ENCODE data around the gene CHDH.

The CHDH gene

DNA sequence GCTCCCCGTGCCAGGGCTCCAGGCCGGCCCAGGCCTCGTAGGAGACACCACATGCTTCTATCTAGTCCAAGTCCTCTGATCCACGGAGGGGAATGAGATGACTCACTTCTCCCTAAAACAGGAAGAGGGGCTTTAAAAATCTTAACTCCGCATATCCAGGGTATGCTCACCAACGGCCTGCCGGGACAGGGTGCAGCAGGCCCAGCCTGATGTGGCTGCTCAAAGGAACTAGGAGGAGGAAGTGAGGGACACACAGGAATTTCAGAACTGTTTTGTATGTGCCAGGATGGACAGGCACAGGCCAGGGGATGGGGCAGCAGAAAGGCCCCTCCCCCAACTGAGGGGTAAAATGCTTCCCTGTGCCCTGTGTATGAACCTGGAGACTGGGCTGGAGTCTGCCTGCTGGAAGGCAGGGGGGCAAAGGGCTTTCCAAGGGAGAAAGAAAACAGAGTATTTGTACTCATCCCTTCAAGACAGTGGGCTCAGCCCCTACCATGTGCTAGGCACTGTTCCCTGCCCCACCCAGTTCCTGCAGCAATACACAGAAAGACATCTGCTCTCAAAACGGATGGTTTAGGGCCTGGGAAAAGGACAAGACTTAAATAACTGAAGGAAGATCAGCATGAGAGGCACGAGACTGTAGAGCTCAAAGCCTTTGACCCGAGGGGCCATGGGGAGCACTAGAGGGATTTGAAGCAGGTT, 22.1 kb downstream of the CHDH start:
- no peak for DNase-seq (ENCODE audit: low spot score)

GRCh38 chr3:53823026-53823955, 22.9 kb downstream of the CHDH start:
- no peak for DNase-seq (ENCODE audit: low spot score)

- no peak for DNase-seq (ENCODE audit: low spot score)
These were observed 23.9 kb downstream of the CHDH start for GRCh38 chr3:53822331-53822741.

- DNase-seq (ENCODE audit: low spot score) = no peak
These were observed 24.5 kb downstream of the CHDH start for GRCh38 chr3:53821631-53822121.

DNA sequence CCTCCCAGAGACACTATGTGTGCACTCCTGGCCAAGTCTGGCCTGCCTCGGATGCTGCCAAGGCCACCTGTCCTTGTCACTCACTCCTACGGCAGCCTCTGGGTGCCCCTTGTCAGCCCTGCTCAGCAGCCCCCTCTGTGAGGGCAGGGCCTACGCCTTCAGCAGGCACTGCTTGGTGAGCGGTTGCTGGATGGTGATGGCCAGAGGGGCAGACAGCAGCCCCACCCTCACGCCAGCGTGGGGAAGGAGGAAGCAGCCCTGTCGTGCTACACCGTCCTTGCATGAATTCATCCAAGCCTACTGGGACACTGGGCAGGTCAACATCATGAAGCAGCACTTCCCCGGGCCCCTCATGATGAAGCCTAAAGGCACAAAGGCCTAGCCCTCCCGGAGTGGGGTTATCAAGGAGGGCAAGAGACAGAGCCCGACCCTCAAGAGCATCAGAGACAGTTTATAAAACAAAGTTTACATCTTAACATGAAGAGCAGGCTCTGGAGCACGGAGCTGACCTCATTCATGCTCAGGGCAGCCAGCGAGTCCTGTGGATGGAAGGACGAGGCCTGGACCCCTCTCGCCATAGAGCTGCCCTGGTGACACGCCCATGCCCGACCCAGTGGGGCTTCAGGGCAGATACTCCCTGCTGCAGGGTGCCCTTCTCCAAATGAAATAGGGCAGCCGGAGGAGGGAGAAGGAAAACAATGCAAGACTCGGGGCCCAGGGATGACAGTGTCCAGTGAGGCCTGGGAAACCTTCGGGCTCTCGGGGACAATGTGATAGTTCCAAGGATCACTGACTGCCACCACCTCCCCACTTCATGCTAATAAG, 25.3 kb downstream of the CHDH start:
- DNase-seq (ENCODE audit: low spot score) = no peak

GRCh38 chr3:53820084-53820483, 26.1 kb downstream of the CHDH start:
- no peak for DNase-seq (ENCODE audit: low spot score)

DNA sequence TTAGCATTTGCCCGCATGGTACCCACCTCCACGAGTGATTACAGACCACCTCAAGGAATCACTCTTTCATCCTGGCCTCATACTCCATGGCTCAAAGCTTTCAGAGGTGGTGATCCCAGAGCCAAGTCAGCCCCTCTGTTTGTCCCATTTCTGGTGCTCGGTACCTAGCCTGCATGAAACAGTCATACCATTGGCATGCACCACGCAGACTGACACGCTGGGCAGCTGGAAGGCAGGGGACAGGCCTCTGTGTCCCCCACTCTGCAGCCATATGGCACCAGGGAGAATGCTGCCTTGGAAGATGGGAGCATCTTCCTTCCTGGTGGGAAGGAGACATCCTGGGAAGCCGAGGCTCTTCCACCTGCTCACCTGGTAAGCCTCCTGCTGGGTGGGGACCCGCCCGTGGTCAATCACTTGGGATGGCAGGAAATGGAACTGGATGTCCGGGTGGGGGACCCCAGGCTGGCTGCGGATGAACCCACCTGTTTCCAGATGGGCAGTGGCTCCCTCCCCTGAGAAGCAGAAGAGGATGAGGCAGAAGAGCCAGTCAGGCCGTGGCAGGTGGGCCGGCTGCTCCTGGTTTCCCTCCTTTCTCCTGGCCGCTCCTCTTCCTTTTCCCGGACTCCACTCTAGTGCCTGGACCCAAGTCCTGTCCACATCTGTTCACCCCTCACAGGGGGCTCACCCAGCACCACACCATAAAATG, 26.9 kb downstream of the CHDH start:
- no peak for DNase-seq (ENCODE audit: low spot score)

- no peak for DNase-seq (ENCODE audit: low spot score)
These were observed 27.7 kb downstream of the CHDH start for GRCh38 chr3:53818221-53819162.

DNA sequence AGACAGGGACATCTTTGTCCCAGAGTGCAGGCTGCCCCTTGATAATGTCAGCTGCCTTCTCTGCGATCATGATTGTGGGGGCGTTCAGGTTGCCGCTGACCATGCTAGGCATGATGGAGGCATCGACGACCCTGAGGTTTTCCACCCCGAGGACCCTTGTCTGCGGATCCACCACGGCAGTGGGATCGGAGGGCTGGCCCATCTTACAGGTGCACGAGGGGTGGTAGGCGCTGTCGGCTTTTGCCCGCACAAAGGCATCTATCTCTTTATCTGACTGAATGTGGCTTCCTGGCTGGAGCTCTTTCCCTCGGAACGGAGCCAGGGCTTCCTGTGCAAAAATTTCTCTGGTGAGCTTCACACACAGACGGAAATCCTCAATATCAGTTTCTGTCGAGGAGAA, 28.4 kb downstream of the CHDH start:
- no peak for DNase-seq (ENCODE audit: low spot score)

- DNase-seq (ENCODE audit: low spot score) = no peak
These were observed 29.0 kb downstream of the CHDH start for GRCh38 chr3:53817211-53817610.

GRCh38 chr3:53816425-53816824, 29.8 kb downstream of the CHDH start:
- DNase-seq (ENCODE audit: low spot score) = no peak

- no peak for DNase-seq (ENCODE audit: low spot score)
These were observed 30.6 kb downstream of the CHDH start for GRCh38 chr3:53815651-53816050.

- no peak for DNase-seq (ENCODE audit: low spot score)
These were observed 31.2 kb downstream of the CHDH start for GRCh38 chr3:53815067-53815466.

DNA sequence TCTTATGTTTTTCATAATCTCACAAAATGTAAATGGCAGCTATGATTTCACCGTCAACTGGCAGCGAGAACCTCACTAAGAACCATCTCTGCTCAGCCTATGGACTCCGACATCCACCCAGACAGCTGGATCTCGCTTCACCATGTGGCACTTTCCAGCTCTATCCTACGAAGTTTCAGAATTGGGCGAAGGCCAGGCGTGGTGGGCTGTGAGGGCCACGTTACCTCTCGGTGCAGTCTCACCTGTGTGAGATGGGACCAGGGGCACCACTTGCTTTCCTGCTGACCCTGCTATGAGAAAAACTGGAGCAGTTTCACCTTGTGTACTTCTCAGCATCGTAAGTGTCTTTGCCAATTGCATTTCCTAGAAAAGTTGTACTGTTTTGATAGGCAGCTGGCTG, 32.3 kb downstream of the CHDH start:
- DNase-seq (ENCODE audit: low spot score) = no peak

GRCh38 chr3:53813229-53813628, 33.0 kb downstream of the CHDH start:
- no peak for DNase-seq (ENCODE audit: low spot score)

DNA sequence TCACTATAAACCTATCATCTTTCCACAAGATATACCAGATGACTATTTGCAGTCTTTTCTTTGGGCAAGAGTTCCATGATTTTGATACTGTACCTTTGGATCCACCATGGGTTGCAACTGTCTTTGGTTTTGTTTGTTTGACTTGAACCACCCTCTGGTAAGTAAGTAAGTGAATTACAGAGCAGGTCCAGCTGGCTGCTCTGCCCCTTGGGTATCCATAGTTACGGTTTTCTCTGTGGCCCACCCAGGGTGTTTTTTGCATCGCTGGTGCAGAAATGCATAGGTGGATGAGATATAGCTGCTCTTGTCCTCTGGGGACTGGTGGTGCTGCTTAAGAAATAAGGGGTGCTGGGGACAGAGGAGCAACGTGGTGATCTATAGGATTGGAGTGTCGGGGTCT, 33.8 kb downstream of the CHDH start:
- DNase-seq (ENCODE audit: low spot score) = no peak

DNA sequence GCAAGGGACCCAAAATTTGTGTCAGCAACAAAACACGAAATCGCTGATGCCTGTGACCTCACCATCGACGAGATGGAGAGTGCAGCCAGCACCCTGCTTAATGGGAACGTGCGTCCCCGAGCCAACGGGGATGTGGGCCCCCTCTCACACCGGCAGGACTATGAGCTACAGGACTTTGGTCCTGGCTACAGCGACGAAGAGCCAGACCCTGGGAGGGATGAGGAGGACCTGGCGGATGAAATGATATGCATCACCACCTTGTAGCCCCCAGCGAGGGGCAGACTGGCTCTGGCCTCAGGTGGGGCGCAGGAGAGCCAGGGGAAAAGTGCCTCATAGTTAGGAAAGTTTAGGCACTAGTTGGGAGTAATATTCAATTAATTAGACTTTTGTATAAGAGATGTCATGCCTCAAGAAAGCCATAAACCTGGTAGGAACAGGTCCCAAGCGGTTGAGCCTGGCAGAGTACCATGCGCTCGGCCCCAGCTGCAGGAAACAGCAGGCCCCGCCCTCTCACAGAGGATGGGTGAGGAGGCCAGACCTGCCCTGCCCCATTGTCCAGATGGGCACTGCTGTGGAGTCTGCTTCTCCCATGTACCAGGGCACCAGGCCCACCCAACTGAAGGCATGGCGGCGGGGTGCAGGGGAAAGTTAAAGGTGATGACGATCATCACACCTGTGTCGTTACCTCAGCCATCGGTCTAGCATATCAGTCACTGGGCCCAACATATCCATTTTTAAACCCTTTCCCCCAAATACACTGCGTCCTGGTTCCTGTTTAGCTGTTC, 34.9 kb downstream of the CHDH start:
- no peak for DNase-seq (ENCODE audit: low spot score)

DNA sequence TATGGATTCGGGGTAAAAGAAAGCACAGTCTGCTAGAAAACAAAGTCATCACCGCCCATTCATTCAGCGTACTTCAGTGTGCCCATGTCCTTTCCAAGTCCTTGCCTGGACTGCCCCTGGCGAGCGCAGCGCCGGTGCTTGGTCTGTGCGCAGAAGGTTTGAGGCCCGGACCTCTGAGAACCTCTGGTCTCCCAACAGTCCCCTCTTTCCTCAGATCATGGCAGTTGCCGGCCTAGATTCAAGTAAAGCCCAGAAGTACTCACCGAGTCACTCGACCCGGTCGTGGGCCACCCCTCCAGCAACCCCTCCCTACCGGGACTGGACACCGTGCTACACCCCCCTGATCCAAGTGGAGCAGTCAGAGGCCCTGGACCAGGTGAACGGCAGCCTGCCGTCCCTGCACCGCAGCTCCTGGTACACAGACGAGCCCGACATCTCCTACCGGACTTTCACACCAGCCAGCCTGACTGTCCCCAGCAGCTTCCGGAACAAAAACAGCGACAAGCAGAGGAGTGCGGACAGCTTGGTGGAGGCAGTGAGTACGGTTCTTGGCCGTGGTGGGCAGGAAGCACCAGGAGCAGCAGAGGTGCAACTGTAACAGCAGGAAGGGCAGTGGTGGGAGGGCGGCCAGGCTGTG, 36.3 kb downstream of the CHDH start:
- no peak for DNase-seq (ENCODE audit: low spot score)

DNA sequence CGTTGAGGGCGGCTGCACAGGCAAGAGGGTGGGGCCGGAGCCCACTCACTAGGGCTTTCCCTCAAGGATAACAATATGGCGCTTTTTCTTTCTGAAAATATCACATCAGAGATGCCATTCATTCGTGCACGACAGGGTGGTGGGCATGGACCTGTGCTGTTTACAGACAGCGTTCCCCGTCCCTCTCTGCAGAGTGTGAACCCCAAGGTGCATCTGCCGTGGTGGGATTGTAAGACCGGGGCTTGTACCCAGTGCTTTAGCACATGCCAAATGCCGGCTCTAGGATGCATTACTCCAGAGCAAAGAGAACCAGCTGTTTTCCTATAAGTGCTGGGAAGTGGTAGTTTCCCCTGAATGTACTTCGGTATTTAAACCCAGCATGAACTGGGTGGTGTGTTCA, 37.0 kb downstream of the CHDH start:
- DNase-seq (ENCODE audit: low spot score) = no peak
